ENCODE measurements around the gene PDE2A. TPM values are rescaled to one million over a fixed set of nuclear protein-coding genes. Genes with fewer than 3 reads are reported as not detected.

PDE2A gene
- total RNA-seq, 1 donor from 2014 or later: 168 TPM

GRCh38 chr11:72591785-72592502, 82.3 kb downstream of the PDE2A start:
- DNase-seq (ENCODE audit: low read depth in 2 of 2): no peak

- DNase-seq (ENCODE audit: low read depth in 2 of 2): no peak
Measured at GRCh38 chr11:72591023-72591422, 83.2 kb downstream of the PDE2A start.

DNA sequence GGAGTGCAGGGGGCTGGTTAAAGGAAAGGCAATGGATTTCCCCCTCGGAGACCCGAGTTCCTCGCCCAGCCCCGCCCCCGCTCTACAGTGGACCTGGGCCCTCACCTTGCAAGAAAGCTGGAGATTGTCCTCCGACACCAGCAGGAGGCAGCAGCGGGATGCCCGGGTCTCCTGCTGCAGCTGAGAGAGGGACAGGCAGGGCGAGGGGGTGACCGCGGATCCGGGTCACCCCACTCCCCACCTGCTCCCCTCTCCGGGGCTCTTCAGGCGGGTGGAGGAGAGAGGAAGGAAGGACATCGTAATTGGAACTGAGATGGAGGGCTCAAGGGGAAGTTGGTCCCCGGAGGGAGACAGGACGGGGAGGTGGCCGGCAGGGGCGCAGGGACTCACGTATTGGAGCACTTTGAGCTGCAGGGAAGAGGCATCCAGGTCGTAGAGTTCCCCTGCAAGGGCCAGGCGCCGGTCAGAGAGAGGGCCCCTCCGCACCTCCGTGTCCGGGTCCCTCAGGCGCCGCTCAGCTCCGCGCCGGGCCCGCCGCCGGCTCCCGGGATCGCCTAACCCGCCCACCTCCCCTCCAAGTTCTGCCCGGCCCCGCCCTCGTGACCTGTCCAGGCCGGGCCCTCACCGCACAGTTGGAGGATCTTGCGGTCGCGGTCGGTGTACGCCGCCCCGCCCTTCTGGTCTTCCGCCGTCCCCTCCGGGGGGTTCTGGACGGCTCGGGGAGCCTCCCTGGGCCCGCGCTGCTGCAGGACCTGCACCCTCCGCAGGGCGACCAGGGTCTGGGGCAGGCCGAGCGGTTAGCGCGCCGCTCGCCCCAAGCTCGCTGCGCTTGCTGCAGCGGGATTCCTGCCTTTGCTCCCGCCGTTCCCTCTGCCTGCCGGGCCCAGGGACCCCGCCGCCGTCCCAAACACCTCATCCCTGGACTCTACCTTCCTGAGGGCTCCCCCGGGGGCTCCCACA, 84.1 kb downstream of the PDE2A start:
- DNase-seq (ENCODE audit: low read depth in 2 of 2): peak in 1 of 2 donors; percentile 20

DNA sequence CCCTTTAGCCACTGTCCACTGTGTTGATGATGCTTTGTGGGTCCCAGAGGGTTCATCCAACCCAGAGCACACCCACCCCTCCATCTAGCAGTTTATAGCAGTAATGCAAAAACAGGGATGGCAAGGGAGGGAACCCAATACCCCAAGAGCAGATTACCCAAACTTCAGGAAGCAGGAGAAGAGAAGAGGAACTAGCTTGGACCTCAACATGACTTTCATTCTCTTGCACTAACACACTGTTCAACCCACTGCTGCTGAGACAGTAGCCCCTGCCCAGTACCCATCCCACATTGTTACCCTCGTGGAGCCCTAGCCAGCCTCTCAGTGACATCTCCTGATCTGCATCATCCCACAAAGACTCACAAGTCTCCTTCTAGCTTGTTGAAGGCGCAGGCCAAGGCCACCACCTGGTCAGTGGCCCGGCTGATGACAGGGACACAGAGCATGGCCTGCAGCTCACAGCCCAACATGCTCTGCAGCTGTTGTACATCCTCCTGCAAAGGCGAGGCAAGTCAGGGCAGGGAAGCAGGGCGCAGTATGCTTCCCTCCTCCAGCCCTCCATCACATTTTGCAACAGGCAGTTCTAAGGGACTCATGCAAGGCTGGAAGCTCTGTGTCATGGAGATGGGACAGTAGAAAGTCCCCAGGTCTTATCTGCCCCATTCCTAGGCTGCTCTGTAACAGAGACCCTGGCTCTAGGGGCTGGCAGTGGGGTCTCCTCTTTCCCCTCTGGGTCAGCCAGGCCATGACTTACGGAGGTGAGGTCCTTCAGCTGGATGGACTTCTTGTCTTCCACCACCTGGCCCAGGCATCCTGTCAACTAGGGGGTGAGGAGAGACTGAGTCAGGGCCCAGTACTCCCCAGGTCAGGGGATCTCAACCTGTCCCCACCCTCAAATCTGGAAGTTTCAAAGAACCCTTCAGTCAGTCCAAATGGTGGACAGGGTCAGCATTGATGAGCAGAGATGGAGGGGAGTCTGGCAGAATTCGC, 85.5 kb downstream of the PDE2A start:
- no peak for DNase-seq (ENCODE audit: low read depth in 2 of 2)

- no peak for DNase-seq (ENCODE audit: low read depth in 2 of 2)
Measured at GRCh38 chr11:72587696-72588095, 86.5 kb downstream of the PDE2A start.

- DNase-seq (ENCODE audit: low read depth in 2 of 2): no peak
Measured at GRCh38 chr11:72586321-72587090, 87.7 kb downstream of the PDE2A start.

DNA sequence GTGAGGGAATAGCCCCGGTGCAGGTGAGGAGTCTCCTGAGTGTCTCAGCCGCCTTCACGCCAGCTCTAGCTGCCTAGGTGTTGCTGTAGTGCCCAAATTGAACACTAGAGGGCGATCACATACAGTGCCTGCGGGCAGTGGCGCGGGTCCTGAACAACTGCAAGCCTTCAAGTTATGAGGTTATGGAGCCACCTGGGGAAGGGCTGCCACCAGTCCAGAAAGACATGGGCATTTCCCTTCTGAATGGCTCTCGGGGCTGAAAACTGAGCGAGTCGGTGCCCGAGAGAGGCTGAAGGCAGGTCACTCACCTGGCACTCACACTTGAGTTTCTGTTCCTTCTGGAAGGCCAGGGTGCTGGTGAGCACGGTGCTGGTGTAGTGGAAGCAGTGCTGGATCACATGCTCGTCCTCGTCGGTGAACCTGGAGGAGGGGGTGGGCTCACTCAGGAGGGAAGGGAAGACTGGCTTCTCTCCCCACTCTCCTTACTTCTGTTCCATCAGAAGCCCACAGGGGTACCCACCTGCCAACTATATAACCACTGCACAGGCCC, 88.4 kb downstream of the PDE2A start:
- peak; percentile 40 to 67 for DNase-seq (ENCODE audit: low read depth in 2 of 2)

DNA sequence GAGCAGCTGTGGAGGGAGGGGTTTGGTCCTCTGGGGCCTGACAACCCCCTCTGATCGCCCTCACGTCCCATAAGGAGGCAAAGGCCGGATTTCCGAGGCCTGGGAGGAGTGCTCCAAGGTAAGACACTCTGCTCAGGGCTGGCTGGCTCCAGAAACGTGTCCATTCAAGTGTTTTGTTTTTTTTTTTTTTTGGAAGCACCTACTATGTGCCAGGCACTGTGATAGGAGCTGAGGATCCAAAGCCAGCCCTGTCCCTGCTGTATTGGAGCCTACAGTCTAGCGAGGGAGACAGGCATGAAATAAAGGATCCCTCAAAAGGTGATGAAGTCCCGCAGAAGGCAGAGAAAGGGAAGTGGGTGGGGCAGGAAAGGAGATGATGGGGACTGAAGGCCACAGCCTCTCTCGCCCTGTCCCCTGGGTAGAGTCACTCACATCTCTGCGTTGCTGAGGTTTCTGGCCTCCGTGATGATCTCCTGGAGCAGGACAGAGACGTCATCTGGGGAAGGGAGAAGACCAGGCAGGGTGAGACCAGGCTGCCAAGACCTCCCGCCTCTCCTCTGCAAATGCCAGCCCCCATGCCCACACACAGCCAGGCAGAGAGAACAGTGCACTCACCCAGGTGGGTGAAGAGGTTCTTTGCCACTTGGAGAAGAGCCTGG, 89.2 kb downstream of the PDE2A start:
- DNase-seq (ENCODE audit: low read depth in 2 of 2): no peak

DNA sequence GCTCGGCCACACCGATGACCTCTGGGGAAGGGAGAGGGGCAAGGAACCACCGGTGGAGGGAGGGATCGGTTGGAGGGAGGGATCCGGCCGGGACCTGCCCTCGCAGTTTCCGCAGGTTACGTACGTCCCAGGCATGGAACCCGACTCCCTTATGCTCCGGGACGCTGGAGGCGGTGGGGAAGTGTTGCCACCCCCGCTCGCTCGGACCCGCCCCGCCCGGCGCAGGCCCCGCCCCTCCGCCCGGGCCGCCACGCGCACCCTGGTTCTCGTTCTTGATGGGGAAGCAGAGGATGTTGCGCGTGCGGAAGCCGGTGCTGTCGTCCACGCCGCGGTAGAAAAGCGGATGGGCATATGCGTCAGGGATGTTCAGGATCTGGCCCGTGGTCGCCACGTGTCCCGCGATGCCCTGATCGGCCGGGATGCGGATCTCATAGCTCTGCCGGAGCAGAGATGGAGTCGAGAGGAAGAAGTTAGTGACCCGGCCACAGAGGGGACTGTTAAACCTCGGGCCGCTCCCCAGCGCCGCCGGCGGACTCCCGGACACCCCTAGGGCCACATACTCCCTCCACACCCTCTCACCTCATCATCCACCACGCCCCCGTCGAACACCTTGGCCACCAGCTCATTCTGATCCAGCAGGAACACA, 89.8 kb downstream of the PDE2A start:
- no peak for DNase-seq (ENCODE audit: low read depth in 2 of 2)

DNA sequence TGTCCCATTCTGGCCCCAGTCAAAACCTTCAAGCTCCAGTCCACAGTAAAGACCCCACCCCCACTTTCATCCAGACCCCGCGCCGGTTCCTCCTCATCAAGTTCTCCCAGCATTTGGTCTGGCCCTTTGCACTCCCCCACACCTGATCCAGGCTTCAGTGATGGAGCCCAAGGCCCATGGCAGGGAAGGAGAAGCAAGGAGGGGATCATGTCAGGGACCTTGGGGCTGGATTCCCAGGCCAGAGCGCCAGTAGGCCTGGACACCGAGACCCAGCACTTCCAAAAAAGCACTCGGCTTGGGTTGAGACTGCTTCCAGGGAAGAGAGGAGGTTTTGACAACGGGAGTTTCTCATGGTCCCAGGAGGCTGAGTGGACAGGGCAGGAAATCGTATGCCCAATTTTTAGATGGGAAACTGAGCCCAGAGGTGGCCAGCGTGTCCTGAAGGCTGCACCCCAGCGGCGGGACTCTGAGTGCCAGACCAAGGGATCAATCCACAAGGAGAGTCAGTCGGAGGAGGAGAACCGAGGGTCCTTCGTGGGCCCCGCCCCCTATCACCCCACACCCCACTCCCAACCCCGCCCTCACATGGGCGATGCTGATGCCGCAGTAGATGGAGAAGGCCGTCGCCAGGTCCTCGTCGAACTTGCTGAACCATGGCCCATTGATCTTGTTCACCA, 90.5 kb downstream of the PDE2A start:
- DNase-seq (ENCODE audit: low read depth in 2 of 2): no peak

GRCh38 chr11:72583177-72583553, 91.1 kb downstream of the PDE2A start:
- DNase-seq (ENCODE audit: low read depth in 2 of 2): no peak

GRCh38 chr11:72582206-72583176, 91.7 kb downstream of the PDE2A start:
- DNase-seq (ENCODE audit: low read depth in 2 of 2): no peak

- no peak for DNase-seq (ENCODE audit: low read depth in 2 of 2)
Measured at GRCh38 chr11:72581067-72581466, 93.2 kb downstream of the PDE2A start.

GRCh38 chr11:72580642-72580950, 93.6 kb downstream of the PDE2A start:
- DNase-seq (ENCODE audit: low read depth in 2 of 2): no peak

DNA sequence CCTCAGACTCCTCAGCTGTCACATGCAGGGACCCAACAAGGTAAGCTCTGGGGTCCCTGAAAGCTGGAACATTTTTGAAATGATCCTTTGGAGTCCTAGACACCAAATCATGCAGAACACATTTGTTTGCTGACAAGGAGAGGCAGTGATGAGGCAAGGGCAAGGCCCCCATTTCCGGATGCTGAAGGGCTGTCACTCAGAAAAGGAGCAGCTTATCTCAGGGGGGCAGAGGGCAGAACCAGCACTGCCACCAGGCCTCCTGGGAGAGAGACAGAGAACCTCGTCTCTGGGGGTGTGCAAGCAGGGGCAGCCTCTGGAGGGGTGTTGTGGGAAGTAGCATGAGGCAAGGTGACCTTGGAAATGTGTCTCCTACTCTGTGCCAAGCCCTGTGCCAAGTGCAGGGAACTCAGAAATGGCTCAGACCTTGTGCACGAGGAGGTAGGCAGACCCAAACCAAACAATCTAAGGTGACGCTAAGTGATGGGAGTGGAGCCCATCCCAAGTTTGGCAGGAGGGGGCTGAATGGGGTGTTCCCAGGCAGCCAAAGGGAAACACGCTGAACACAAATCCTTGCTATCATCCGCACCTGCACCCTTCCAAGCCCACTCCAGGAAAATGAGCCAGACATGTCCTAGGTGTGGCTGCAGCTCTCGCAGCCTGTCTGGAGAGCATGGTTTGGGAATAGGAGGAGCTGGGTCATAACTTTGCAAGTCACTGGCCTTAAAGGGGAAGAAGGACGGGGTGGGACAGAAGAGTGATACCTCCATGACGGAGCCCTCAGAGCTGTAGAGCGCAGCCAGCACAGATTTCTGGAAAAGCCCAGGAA, 94.2 kb downstream of the PDE2A start:
- no peak for DNase-seq (ENCODE audit: low read depth in 2 of 2)

- DNase-seq (ENCODE audit: low read depth in 2 of 2): no peak
Measured at GRCh38 chr11:72578991-72579815, 95.0 kb downstream of the PDE2A start.
